Stimulated activated CD4-positive, alpha-beta T cell treated with anti-CD3 and anti-CD28 coated beads, TNF-alpha, amount 100 ng/mL, for 1 hour (primary cell): Measurements from ENCODE around the gene AQP6.
A peak's percentile ranks its signal among the peaks of the same experiment; 100 is the strongest.

Source experiments
- DNase-seq, 3 donors: peaks; one replicate each; pipeline ENCODE4 v3.0.0-alpha.2; 2020; ENCODE audit warnings: low read depth in 3 of 3, low spot score in 1 of 3

AQP6 gene

DNA sequence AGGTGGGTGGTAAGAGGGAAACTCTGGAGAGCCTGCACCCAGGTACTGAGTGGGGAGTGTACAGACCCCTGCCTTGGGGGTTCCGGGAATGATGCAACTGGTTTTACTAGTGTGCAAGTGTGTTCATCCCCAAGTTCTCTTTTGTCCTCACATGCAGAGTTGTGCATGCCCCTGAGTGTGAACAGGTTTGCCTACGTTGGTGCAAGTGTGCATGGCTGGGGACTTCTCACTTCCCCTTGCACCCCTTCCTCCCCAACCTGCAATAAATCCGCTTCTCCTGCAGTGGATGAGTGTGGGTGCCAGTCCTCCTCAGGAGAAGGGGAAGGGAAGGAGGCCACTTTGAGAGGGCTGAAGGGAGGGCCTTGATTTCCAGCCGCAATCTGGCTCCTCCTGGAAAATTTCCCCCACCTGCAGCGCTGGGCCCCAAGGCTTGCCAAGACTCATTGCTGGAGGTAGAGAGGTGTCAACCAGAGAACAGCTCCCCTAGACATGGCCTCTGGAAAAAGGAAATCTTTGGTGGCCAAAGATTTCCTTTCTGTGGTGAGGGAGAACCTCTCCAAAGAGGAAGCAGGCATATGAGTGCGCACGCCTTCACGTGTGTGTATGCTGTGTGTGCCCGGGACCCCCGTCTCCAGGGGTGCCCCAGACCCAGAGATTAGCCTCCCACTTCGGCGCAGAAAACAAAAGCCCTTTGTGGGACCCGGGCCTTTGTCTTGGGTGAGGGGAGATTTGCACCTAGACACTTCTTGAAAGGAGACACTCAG is 16.7 kb upstream of the AQP6 start:
- DNase-seq = no peak

DNA sequence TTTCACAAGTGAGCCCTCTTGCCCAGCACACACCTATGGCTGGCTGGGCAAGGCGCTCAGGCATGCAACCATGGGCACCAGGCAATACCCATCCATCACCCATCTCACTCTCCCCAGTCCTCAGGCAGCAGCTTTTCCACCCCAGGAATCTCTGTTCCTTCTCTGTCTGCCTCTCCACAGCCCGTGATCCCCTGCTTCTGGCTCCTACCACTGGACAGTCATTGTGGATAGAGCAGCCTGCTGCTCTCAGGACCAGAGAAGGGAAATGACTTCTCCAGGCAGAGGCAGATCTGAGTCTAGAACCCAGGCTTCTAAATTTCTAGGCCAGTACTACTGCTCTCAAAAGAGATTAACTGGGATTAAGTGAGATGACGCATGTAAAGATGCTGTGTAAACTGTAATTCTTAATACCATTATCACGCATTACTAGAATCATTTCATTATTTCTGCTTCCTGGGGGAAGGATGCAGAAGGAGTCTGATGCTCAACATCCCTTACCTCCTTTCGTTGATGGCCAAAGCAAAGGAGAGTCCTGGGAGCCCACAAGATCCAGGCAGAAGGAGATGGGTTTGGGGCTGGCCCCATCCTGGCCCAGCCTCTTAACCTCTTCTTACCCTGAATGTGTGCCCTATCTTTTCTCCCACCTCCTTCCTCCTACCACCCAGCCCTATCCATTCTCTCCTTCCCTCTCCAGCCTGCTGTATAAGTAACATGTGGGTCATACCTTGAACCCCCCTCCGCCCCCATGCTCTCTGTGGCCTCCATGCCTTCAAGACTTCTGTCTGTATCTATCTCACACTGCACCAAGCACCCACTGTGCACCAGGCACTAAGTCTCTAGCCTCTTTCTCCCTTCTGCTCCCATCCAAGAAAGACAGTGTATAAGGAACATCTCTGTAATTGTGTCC is 15.8 kb upstream of the AQP6 start:
- DNase-seq = no peak

DNA sequence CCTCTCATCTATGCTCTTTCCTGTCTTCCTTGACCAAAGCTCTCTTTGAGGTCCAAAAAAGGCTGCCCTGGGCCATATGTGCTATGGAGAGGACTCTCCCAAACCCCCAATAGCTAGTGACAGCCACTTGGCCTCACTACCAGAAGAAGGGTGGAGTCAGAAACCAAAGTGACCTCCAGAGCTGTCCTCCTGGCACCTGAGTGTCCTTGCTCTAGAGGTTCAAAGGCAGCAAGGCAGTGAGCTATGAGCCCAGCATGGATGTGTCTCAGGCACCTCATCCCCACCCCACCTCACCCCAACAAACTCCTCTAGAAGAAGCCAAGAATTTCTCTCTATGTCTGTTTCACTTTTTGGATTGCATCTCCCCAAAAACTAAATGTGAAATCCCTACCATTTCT is 15.2 kb upstream of the AQP6 start:
- DNase-seq = no peak

DNA sequence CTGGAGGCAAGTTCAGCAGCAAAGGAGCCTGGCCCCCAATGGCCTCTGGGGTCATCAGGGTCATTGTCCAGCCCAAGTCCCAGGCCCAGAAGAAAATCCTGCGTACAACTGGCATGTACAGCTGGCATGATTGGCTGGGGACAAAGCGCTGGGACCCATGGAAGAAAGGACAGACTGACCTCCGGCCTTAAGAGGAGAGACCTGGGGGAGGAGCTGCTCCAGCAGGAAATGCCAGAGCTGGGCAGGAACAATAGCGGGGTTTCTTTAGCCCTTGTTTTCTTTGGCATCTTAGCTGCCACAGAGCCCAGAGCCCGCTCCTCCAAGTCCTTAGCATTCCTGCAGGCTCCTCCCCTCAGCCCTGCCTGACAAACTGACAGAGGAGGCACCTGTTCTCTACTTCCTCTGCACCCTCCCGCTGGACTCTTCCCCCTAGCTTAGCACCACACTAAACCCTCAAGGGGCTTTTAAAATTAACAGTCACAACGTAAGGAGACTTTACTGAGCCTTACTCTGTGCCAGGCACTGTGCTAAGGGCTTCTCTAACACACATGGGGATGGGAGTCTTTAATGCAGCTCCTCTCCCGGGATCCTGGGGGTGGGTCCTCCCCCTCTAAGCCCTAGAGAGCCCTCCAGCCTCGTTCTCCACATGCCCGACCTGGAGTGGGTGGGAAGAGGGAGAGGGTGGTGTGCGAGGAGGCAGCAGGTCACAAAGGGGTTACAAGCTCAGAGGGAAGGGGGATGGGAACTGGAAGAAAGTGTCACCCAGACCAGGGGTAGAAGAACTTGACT is 12.9 kb upstream of the AQP6 start:
- DNase-seq = no peak

DNA sequence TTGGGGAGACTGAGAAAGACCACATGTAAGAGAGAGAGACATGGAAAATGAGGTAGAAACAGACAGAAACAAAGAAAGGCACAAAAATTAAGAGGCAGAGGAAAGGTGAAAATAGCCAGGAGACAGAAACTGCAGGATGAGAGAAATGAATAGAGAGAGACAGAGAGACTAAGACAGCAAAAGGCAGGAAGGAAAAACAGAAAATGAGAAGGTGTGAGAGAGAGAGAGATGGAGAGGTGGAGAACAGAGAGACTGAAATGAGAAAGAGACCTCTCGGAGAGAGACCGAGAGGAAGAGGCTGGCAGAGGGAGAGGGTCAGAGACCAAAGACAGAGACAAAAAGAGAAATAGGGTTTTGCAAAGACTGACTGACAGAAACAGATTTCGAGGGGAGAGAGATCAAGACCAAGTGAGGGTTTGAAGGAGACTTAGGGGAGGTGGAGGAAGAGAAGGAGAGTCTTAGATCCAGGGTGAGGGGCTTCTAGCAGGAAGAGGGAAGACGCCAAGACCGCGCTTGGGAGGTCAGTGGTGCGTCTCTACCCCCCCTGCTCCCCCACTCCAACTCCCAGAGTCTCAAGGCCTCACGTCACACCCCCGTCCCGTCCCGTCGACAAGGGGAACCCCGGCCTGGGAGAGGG is 12.2 kb upstream of the AQP6 start:
- no peak for DNase-seq

DNA sequence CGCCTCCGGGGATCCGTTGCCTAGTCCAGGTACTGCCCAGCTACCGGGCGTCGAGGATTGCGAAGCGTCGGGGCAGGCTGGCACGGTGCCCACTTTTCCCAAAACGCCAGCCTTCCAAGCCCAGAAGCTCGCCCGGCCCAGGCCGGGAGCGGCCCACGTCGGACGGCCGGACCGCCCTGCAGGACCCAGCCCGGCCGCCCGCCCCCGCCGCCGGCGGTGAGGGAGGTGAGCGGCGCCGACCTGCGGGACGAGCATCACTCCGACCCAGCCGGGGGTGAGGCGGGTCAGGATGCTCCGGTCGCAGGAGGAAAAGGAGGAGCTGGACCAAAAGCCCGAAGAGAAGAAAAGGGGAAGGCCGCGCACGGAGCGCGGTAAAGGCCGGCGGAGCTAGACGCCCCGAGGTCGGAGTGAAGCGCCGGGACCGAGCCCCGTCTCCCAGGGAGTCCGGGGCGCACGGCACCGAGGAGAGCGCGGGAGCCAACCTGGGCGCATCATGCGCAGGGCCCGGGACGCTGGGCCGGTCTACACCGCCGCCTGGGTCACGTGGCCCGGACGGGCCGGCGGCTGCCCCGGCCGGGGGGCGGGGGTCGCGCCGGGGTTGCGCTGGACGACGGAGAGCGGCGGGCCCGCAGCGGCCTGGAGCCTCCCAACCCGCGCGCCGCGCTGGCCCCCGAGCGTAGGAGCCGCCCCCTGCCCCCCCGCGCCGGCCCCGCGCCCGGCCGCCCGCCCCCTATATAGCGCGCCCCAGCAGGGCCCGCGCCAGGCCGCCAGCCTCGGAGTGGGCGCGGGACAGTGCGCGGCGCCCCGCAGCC is 11.4 kb upstream of the AQP6 start, which contains the start of gene AQP5:
TSS of gene AQP5 (plus strand) at position 762 of the 812 bp plus-strand sequence. CDS start 146 bp downstream, outside the sequence.
- no peak for DNase-seq

DNA sequence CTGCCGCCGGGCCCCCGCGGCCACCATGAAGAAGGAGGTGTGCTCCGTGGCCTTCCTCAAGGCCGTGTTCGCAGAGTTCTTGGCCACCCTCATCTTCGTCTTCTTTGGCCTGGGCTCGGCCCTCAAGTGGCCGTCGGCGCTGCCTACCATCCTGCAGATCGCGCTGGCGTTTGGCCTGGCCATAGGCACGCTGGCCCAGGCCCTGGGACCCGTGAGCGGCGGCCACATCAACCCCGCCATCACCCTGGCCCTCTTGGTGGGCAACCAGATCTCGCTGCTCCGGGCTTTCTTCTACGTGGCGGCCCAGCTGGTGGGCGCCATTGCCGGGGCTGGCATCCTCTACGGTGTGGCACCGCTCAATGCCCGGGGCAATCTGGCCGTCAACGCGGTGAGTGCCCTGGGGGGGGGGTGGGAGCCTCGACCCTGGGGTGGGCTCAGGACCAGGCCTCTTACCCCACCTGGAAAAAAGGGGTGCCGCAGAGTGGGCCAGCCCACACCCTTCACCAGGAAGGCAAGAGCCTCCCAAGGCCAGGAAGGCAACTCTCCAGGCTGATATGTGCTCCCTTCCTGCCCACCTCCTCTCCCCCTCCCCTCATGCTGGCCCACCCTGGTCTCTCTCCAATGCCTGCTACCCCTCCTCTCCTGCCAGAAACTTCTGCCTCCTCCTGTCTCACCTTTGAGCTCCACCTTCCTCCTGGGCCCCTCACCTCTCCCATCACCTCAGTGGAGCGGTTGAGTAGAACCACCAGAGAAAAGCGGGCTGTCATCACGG is 10.6 kb upstream of the AQP6 start:
- DNase-seq = no peak

DNA sequence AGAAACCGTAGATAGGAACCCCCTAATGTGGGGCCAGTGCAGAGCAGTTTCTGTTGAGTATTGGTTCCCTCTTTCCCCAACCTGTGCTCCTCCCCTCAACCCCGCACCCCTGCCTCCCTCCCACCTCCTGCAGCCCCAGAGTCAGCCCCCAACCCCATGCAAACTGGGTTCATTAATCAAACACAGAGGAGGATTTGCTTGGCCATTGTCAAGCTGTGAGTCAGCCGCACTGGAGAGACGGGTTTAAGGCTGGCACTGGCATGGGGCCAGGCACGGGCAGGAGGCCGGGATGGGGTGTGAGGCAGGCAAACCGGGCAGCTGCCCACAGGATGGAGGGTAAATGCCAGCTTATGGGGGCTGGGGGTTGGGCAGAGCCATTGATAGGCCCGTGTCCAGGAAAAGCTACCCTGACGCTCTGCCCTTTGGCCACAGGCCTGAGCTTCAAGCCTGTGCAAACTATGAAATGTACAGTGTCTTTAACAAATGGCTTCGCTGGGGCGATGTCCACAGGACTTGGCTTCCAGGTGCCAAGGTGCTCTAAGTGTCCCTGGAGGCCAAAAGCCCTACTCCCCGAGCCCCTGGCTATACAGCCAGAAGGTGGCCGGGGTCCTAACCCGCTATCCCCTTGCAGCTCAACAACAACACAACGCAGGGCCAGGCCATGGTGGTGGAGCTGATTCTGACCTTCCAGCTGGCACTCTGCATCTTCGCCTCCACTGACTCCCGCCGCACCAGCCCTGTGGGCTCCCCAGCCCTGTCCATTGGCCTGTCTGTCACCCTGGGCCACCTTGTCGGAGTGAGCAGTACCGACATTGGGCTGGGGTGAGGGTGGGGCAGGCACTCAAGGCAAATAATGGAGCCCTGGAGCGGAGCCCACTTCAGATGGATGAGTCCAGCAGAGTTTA is 9.6 kb upstream of the AQP6 start:
- no peak for DNase-seq

DNA sequence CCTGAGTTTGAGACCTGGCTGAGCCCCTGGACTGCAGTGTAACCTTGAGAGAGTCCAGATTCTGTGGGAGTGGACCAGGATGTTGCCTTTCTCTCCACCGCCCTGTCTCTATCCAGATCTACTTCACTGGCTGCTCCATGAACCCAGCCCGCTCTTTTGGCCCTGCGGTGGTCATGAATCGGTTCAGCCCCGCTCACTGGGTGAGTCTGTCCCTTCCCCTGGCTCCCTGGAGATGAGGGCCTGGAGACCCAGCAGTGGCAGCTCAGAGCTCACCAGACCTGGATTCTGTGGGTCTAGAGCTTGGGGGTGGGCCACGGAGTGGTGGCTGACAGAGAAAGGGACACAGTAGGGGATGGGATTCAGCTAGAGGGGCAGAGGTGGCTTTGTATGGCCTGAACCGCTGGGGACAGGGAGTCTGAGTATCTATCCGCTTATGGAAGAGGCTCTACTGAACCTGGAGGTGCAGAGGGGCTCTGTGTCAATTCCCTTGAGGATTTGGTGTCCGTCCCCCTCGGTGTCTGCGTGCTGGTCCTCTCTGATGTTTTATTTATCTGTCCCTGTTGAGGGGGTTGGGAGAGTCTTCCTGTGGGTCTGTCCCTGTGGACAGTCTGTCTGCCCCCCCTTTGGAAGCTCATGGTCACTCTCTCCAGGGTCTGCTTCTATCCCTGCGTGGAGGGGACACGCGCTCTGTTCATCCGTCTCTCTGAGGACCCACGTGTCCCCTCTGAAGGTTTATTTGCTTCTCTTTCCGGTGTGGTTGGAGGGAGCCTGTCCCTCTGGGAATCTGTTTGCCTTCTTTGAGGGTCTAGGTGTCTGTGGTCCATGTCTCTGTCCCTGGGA is 8.6 kb upstream of the AQP6 start:
- DNase-seq = no peak

DNA sequence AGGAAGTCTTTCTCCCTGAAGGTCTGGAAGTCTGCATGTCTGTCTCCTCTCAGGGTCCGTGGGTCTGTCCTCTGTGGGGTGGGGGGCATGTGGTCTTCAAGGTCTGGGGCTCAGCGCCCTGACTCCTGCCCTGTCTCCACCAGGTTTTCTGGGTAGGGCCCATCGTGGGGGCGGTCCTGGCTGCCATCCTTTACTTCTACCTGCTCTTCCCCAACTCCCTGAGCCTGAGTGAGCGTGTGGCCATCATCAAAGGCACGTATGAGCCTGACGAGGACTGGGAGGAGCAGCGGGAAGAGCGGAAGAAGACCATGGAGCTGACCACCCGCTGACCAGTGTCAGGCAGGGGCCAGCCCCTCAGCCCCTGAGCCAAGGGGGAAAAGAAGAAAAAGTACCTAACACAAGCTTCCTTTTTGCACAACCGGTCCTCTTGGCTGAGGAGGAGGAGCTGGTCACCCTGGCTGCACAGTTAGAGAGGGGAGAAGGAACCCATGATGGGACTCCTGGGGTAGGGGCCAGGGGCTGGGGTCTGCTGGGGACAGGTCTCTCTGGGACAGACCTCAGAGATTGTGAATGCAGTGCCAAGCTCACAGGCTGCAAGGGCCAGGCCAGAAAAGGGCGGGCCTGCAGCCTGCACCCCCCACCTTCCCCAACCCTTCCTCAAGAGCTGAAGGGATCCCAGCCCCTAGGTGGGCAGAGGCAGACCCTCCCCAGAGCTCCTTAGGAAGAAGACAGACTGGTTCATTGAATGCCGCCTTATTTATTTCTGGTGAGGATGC is 7.7 kb upstream of the AQP6 start:
- DNase-seq = no peak

DNA sequence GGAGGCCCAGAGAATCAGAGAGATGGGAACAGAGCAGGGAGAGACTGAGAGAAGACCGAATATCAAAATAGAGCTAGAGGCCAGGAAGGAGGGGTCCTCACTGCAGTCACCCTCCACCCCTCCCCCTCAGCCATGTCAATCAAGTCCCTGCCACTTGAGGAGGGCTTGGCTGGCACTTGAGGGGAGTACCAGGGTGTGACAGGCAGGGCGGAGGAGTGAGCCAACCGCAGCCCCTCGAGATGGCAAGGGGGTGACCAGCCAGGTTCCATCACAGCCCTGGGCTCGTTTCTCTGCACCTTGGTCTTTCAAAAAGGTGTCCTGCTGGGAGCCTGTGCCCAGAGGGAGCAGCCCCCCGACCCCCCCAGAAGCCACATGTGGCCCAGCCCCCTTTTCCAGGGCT is 6.9 kb upstream of the AQP6 start:
- no peak for DNase-seq

DNA sequence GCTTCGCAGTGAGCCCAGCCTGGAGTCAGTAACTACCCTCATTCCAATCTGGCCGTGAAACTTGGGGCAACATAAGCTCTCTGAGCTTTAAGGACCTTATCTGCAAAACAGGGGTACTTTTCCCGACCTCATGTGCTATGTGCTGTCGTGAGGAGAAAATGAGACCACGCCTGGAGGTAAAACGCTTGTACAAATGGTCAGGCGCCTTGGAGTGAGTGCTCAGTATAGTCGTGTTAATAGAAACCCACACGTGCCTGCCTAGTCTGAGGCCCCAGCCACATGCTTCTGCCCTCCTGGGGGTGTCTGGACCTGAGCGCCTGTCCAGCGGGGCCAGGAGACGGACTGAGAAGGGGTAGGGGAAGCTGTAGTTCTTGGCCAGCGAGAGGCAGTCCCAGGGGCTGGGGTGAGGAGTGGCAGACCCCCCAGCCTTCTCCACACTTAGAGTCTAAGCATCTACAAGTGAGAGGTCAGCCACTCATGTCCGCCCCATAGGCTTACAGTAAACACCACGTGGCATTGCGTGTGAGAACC is 6.2 kb upstream of the AQP6 start:
- DNase-seq = no peak

DNA sequence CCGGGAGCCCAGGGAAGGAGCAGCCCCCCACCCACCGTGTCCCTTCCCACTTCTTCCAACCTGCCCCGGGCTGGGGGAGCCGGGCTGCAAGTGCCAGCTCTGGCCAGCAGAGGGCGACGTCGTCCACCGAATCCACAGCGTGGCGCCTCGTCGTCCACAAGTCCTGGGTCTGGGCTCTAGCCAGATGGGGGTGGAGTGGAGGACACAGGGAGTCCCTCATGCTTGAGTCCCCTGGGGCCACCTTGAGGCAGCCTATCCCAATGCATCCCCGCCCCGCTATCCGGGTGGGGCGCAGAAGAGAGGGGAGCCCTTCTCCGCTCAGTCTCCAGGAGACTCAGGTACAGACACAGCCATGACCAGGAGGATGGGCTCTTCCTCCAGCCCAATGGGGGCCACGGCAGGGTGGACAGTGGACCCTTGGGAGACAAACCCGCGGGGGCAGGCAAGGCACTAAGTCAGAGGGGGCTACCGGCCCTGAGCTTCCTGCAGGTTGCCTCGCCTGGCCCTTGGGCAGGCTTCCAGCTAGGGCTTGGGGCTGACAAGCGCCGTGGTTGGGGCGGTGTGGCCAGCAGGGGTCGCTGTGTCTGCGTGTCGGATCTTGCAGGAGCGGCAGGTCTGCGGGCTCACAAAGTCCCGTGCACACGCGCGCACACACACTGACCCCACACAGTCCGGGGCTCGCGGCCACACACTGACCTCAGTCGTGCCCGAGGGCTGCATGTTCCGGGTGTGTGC is 5.5 kb upstream of the AQP6 start:
- DNase-seq = peak; percentile 81 to 95 (median 84)

DNA sequence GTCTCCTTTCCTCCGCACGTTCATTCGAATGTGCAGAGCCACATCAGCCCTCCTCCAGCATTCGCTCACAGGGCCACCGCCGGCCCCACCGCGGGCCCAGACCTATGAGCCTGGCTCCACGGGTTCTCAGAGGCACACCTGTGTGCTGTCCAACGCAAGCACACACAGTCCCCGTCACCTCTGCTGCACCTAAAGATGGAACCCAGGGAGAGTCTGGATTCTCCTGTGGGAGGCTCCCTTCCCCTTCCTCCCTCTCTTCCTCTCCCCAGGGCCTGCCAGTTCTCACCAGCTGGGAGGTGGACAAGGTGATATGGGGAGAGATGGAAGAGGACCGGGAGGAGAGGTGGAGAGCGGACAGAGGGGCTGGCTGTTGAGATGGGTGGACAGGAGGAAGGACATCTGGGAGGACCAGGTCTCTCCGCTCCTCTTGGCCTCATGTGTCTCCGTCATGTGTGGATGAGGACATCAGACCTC is 4.9 kb upstream of the AQP6 start:
- no peak for DNase-seq

DNA sequence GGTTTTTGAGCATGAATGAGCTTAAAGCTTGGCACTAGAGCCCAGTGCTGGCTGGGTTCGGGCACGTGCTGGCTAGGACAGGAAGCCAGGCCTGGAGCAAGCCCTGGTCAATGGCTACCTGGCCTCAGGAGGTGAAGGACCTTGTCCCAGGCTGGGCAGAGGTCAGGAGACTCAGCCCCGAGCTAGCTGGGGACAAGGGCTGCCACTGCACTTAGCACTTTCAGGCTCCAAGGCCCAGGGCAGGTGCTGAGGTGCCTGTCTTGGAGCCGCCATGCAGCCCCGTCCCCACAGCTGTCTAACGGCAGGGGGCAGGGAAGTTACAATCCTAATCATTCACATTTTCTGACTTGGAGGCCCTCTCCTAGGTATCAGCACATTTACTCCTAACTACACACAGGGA is 4.3 kb upstream of the AQP6 start:
- DNase-seq = no peak

DNA sequence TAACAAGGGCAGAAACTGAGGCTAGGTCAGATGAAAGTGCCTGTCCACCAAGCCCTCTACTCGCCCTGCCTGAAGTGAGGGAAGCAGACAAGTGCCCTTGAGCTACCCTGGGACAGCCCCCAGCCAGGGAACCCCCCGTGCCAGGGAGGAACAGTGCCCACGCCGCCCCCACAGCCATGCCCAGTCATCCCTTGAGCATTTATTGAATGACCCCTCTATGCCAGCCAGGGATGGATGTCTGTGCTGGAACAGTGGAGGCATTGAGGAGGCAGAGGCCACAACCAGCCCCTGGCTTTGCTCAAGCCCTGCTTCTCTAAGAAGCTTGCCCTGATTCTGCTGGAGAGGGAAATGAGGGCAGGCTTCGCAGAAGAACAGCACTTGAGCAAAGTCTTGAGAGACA is 3.7 kb upstream of the AQP6 start:
- DNase-seq = no peak
